Measurements from ENCODE around the gene DAAM1.
A peak's percentile ranks its signal among the peaks of the same experiment; 100 is the strongest.

The DAAM1 gene

DNA sequence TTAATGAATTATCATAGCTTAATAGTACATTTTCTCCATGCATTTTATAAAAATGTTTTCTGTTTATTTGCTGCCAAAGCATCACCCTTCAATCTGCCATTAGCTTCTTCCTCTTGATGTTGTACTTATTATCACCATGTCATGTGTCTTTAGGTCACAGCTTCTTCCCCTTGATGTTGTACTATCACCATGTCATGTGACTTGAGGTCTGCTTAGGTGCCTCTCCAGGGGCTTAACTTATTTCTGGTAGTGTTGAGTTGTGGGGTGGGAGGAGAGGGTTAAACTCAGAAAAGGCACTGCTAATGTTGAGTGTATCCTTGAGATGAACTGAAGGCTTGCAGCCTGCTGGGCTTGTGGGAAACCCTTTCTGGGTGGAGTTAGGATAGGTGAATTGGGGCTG, 87.8 kb downstream of the DAAM1 start:
- TF ChIP-seq CTCF (IDR thresholded peaks at IDR 0.05; ENCODE audit: low read length, missing control alignments), result no peak
- no peak overlapping the region for H3K4me3 ChIP-seq (replicated peaks; ENCODE audit: low read depth, low read length)
- DNase-seq (ENCODE audit: low read depth), result no peak

- DNase-seq (ENCODE audit: low read depth), result no peak
- TF ChIP-seq CTCF (IDR thresholded peaks at IDR 0.05; ENCODE audit: low read length, missing control alignments), result no peak
- H3K4me3 ChIP-seq (replicated peaks; ENCODE audit: low read depth, low read length), result no peak overlapping the region
These were observed 89.2 kb downstream of the DAAM1 start for GRCh38 chr14:59277659-59278058.

DNA sequence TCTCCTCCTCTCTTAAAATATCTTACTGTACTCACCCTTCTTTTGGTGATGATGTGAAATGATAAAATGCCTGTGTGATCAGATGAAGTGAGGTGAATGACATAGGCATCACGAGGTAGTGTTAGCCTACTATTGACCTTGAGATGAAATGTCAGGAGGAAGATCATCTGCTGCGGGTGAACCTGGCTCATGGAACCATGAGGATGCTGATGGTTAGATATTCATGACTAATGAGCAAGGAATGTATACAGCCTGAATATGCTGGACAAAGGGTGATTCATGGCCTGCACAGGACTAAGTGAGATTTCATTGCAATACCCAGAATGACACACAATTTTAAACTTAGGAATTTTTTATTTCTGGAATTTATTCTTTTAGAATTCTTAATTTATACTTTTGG, 89.6 kb downstream of the DAAM1 start:
- no peak overlapping the region for H3K4me3 ChIP-seq (replicated peaks; ENCODE audit: low read depth, low read length)
- no peak for TF ChIP-seq CTCF (IDR thresholded peaks at IDR 0.05; ENCODE audit: low read length, missing control alignments)
- peak; percentile 92 for DNase-seq (ENCODE audit: low read depth)

- no peak for DNase-seq (ENCODE audit: low read depth)
- no peak for TF ChIP-seq CTCF (IDR thresholded peaks at IDR 0.05; ENCODE audit: low read length, missing control alignments)
- no peak overlapping the region for H3K4me3 ChIP-seq (replicated peaks; ENCODE audit: low read depth, low read length)
These were observed 92.5 kb downstream of the DAAM1 start for GRCh38 chr14:59280961-59281360.

DNA sequence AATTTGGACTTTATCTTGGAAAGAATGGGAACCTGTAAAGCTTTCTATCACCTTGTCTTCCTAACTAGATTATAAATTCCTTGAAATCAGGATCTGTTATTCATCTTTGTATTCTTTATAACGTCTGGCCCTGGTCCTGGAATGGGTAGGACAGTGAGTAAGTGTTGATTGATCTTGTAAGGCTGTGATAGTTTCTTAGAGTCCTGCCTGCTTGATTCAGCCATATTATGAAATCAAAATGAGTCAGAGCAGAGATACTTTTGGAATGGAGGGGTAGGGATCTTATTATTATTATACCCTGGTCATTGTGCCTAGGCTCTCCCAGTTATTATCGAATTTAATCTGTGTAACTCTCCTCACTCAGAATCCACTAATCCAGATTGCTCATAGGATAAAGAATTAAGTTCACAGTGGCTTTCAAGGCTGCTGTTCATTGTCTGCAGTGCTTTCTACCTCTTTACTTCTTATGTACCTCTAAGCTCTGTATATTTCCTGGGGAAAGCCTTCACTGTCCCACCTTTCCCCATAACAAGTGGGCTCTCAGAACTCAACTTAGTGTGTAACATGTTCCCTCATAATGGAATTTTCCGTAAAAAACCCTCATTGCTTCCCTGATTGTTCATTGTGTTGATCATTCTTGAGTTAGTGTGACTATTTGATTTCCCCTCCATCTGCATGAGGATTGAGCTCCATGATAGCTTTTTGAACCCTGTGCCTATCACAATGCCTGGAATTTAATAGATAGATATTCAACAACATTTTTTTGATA, 93.3 kb downstream of the DAAM1 start:
- no peak for TF ChIP-seq CTCF (IDR thresholded peaks at IDR 0.05; ENCODE audit: low read length, missing control alignments)
- peak; percentile 77 for DNase-seq (ENCODE audit: low read depth)
- no peak overlapping the region for H3K4me3 ChIP-seq (replicated peaks; ENCODE audit: low read depth, low read length)

- no peak overlapping the region for H3K4me3 ChIP-seq (replicated peaks; ENCODE audit: low read depth, low read length)
- TF ChIP-seq CTCF (IDR thresholded peaks at IDR 0.05; ENCODE audit: low read length, missing control alignments), result no peak
- DNase-seq (ENCODE audit: low read depth), result peak; percentile 66
These were observed 93.9 kb downstream of the DAAM1 start for GRCh38 chr14:59282378-59282765.

- H3K4me3 ChIP-seq (replicated peaks; ENCODE audit: low read depth, low read length), result no peak overlapping the region
- TF ChIP-seq CTCF (IDR thresholded peaks at IDR 0.05; ENCODE audit: low read length, missing control alignments), result no peak
- peak; percentile 66 for DNase-seq (ENCODE audit: low read depth)
These were observed 94.9 kb downstream of the DAAM1 start for GRCh38 chr14:59283361-59283760.

All from fibroblast of pulmonary artery (primary cell).